ENCODE data around the gene SUCLG2.

SUCLG2 gene, protein sequence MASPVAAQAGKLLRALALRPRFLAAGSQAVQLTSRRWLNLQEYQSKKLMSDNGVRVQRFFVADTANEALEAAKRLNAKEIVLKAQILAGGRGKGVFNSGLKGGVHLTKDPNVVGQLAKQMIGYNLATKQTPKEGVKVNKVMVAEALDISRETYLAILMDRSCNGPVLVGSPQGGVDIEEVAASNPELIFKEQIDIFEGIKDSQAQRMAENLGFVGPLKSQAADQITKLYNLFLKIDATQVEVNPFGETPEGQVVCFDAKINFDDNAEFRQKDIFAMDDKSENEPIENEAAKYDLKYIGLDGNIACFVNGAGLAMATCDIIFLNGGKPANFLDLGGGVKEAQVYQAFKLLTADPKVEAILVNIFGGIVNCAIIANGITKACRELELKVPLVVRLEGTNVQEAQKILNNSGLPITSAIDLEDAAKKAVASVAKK

DNA sequence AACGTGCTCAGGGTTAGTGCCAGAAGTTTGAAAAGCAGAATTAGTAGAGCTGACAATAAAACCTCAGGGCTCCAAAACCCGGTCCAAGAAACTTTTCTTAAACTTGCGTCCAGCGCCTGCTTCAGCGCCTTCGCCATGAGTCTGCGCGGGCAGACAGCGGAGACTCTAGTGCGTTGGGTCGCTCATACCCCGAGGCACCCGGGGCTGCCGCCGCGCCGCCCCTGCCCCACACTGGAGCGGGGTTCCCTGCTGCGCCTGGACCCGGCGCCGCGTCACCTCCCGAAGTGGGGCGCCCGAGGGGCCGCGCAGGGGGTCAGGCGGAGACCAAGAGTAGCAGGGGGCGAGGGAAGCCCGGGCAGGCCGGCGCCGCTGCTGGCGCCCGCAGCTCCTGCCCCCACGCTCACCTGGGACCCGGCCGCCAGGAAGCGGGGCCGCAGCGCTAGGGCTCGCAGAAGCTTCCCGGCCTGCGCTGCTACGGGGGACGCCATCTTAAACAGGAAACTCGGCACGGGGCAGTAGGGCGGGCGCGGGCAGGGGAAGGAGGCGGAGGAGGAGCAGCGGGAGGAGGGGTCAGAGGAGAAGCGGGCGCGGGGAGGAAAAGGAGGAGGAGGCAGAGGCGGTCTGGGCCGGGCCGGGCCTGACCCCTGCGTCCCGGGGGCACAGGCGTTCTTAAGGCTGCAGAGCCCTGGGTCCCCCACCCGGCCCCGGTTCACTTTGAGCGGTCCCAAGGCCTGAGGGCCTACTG lies at the start of gene SUCLG2:
SUCLG2 (minus strand) TSS at position 514 of the 745 bp plus-strand sequence; CDS start at position 488, 26 bp downstream.
- no peak for DNase-seq

DNA sequence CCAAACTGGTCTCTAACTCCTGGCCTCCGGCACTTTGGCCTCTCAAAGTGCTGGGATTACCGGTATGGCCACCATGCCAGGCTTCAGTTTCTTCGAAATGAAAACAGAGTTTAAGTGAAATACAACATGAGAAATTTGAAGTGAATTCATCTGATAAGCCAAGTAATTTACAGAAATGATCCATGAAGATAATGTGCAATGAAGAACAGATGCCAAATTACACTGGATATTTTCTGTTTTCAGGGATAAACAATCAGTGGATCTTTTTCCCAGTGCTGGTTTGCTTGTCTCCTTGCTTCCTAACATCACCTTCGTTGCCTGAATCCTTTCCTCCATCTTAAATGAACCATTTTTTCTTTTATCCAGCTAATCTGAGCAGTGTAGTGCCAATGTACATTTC lies 46.2 kb upstream of the SUCLG2 start:
- DNase-seq: no peak

DNA sequence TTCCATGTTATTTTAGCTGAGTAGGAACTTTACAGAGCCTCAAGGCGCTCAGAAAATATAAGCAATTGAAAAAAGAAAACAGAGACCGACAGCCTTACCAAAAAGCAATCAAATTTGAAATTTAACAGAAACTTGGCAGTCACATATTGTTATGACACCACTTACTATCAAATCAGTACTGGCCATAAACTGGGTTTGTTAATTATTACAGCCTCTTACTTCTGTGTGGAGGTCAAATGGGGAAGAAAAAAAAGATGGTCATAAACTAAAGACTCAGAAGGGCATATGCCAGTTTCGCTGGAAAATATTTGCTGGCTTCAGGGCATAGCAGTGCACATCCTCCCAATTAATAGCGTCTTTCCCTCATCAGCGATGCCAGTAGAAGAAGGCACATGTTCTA lies 45.5 kb upstream of the SUCLG2 start:
- no peak for DNase-seq

DNA sequence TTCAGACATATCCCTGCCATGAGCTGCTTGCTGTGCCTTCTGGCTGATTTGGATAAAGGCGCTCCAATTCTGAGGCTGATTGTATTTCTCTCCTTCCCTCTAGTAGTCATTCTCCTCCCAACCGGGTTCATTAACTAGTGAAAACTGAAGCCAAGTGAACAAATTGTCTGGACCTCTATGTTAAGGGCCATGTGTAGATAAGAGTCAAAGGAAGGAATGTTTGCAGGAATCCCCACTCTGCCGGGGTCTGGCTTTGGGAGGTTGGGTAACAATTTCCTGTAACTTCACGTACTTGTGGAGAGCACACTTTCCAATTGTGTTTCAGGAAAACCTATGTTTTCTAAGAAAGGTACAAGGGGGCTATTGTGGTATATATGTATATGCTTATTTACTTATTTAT lies 38.2 kb upstream of the SUCLG2 start:
- DNase-seq: no peak

DNA sequence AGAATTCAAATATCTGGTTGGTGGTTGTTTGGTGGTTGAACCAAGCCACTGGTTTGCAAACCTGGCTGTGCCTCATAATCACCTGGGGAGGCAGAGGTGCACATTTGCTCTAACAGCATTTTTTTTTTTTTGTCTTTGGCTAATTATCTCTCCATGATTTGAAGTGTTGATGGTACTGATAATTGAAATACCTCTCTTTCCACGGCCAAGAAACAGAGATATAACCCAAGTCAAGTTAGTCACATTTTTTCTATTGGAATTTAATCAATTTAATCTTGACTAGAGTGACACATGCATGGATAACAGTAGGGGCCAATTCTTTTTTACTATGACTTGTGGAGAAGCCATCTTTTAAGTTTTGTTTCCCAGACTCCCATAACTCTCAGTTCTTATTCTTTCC lies 37.5 kb upstream of the SUCLG2 start:
- DNase-seq: no peak

DNA sequence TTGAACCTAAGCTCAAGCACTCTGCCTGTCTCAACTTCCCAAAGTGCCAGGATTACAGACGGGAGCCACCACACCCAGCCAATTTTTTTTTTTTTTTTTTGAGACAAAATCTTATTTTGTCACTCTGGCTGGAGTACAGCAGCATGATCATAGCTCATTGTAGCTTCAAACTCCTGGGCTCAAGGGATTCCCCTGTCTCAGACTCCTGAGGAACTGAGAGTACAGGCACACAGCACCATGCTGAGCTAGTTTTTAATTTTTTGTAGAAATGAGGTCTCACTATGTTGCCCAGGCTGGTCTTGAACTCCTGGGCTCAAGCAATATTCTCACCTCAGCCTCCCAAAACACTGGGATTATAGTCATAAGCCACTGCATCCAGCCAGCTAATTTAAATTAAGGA lies 36.8 kb upstream of the SUCLG2 start:
- DNase-seq: no peak

DNA sequence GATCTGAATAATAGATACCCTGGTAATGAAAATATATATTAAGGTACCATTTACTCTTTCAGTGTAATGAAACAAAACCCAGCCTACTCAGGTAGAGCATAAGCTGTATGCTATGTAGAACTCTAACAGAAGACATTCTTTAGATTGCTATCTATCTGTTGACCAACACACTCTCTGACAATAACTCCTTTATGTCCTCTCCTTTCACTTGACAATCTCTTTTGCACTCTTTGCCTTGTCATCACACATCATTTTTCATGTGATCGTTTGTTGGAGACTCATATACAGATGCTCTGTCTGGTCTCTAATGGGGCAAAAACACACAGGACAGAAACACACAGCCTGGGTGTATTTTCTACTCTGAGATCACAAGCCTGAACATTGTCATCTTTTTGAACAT lies 35.4 kb upstream of the SUCLG2 start:
- no peak for DNase-seq

DNA sequence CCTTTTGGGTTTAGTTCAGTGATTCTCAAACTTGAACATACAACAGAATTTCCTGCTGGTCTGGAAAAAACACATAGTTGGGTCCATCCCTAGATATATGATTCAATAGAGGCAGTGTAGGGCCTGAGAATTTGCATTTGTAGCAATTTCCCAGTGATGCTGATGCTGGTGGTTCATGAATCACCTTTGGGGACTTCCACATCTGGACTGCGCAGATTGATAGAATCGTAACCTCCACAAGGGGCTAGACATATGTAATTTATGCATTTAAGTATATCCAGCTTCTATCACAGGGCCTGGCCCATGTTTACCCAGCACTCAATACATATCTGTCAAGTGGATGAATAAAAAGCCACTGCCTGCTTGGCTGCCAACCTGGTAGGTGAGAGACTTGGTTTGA lies 33.8 kb upstream of the SUCLG2 start:
- no peak for DNase-seq

DNA sequence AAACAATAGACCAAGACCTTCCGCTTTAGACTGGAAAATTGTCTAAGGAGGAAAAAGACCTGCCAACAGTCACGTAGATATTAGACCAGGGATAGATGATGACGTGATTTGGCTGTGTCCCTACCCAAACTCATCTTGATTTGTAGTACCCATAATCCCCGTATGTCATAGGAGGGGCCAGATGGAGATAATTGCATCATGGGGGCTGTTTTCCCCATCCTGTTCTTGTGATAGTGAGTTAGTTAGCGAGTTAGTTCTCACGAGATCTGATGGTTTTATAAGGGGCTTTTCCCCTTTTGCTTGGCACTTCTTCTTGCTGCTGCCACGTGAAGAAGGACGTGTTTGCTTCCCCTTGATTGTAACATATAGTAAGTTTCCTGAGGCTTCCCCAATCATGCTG lies 31.7 kb upstream of the SUCLG2 start:
- DNase-seq: no peak

DNA sequence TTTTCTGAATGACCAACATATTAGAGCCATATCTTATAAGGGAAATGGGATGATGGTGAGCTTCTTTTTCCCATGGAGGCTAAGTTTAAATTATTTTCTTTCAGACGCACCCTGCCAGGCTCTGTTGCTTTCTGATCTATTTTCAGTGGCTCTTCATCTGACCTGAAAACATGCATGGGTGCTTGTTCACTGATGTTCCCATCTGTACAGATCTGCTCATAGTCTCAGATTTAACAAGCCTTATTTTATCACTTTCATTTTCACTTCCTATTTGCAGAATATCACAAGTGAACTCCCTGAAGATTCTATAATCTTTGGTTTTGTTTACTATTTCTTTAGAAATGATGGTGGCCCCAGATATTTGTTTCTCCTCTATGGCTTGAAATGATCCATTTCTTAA lies 31.1 kb upstream of the SUCLG2 start:
- no peak for DNase-seq

DNA sequence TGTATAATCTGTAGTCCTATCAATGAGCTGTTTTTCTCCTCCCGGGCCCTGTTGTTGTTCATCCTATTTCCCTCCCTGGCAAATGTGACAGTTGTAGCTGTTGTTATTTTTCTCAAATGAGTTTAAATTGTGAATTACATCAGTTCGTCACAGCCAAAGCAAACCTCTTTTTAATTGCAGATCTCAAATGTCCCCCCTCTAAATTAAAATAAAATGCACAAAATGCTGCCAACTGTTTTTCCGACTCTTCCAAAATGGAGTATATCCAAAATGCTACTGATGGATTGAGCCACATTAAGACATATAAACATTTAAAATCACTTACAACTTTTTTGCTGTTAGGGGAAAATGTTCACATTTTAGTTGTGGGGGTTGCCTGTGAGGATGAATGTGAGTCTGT lies 29.8 kb upstream of the SUCLG2 start:
- DNase-seq: no peak

DNA sequence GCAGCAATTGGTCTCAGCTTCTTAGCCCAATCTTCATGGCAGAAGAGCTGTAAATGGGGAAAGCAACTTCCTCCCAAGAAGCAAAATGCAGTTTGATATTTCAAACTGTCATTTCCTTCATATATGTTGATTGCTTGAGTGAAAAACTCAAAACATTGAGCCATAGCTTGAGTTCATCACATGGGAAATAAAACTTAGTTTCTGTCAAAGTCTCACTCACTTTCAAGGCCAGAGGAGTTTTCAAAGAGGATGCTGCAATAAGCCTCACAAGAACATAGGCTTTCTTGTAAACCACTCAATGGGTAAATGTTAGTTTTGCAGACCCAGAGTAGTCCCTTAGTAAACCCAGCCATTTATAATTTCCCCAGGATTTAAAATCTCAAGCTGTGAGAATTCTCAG lies 29.1 kb upstream of the SUCLG2 start:
- DNase-seq: no peak

DNA sequence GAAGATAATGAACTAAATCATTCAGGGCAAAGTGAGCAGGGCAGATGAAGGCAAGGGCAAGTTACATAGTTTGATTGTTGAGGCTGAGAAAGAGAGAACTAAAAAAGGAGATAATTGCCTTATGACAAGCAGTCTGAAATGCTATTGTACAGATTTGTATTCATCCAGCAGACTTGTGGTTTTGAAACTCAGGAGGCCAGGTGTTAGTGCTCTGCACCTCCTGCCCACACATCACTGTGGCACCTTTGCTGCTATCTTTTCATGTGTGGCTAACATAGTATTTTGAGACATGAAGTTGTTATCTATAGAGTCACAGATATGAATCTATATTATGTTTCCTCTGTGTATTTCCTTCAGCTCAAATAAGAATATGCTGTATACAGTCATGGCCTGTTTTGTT lies 24.3 kb upstream of the SUCLG2 start:
- no peak for DNase-seq

DNA sequence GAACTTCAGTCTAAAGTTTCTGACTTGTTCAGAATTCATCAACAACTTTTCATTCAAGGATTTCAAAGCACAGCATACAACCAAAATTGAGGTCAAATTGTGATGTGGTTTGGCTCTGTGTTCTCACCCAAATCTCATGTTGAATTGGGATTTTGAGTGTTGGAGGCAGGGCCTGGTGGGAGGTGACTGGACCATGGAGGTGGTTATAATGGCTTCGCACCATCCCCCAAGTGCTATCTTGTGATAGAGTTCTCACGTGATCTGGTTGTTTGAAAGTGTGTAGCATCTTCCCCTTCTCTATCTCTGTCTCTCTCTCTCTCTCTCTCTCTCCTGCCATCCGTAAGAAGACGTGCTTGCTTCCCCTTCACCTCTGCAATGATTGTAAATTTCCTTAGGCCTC lies 19.6 kb upstream of the SUCLG2 start:
- no peak for DNase-seq

DNA sequence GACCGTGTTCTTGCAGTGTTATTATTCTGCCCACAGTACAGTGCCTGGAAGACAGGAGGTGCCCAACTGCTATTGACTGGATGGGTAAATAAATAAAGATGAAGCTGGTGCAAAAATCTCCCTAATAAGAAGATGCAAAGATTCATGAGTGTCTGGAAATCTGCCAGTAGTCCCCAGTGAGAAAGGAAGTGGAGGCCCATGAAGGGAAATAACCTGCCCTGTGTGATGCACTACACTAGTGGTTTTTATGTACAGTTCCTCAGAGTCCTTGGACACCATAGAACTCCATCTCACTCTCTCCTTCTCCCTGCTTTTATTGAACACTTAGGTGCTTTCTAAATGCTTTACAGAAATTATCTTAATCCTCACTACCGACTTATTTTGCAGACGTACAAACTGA lies 8.3 kb upstream of the SUCLG2 start:
- no peak for DNase-seq

DNA sequence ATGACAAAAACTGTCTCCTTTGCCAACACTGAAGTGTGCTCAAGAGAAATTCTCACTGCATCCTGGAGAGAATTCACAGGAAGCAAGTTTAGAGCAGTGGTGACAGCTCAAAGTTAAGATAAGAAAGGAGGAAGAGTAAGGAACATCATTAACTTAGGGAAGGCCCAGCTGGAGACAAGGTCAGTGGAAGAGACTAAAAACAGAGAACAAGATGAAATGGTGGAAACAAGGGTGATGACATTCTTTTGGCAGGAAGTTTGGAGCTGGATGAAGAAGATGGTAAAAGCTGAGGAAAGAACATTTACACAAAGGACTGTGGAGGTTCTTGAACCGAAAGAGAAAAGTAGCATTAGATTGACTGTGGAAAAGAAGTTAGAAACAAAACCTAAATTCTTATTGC lies 6.7 kb upstream of the SUCLG2 start:
- DNase-seq: no peak

DNA sequence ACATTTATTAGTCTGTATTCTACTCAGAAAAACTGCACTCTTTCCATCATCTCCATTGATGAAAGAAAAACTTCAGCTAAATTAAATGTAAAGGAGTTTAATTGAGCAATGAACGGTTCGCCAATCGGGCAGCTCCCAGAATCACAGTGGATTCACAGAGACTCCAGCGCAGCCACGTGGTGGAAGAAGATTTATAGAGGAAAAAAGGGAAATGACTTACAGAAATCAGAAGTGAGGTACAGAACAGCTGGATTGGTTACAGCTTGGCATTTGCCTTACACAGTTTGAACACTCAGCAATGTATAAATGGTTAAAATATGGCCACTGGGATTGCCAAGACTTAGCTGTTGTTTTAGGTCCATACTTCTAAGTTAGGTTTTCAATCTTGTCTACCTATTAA lies 2.8 kb upstream of the SUCLG2 start:
- no peak for DNase-seq

DNA sequence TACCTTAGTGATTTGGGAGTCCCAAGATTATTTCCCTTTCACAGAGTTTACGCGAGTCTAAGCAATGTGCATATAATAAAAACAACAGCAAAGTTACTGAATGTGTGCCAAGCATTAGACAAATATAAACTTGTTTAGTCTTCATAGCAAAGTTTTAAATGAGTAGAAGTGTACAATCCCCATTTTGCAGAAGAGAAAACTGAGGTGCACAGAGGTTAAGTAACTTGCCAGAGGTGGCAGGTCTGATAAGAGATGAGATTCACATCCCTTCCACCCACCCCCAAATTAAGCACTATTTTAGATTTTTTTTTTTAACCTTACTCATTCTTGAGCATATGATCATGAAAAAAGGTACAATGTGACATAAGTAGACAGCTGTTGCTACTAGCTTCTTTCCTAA lies 2.2 kb upstream of the SUCLG2 start:
- no peak for DNase-seq

DNA sequence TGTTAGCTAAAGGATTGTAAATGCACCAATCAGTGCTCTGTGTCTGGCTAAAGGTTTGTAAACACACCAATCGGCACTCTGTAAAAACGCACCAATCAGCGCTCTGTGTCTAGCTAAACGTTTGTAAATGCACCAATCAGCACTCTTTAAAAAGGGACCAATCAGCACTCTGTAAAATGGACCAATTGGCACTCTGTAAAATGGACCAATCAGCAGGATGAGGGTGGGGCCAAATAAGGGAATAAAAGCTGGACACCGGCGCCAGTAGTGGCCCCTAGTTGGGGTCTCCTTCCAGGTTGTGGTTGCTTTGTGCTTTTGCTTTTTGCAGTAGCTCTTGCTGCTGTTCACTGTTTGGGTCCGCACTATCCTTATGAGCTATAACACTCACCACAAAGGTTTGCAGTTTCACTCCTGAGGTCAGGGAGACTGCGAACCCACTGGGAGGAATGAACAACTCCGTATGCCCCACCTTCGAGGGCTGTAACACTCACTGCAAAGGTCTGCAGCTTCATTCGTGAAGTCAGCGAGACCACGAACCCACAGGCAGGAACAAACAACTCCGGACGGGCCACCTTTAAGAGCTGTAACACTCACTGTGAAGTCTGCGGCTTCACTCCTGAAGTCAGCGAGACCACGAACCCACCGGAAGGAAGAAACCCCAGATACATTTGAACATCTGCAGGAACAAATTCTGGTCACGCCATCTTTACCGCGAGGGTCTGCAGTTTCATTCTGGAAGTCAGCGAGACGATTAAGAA lies 1.1 kb upstream of the SUCLG2 start:
- no peak for DNase-seq

DNA sequence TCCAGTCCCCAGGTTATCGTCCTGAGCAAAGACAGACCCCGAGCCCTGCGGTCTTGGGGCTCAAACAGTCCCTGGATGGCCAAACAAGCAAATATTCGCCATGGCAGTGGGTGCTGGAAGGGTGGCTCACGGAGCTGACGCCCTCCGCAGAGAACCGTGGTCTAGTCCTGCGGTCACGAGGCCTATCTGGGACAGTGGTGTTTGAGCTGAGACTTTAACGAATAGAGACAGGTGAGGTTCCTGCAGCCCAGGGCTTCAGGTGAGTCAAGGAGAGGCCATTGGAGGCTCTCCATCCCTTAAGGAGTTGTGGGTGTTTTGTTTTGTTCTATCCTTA lies 399 bp upstream of the SUCLG2 start:
- DNase-seq: no peak

DNA sequence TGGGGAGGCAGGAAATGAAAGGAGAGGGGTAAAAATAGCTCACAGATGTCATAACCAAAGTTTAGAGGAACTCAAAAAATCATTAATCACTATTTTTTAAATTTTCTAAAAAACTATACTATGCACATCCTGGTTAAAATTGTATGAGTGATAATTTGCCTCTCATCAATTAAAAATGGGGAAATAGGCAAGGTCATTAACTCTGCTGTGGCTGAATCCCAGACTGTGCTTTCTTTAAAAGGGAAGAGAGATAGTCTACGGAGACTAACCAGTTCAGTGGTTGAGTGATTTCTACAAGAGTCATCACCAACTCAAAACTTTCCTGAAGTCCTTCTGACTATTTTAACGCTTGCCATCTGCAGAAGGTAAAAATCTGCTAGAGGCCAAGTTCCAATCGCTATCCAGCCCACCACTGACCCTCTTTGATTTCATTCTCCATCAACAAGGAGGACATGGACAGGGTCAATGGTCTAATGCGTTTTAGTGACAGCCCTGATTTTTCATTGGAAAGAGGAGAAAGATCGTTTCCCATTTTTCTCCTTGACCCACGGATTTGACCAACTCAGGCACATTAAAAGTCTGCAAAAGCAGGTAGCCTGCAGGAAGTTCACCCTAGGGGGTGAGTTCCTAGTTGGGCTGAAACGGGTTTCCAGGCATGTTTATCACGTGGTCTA lies 850 bp downstream of the SUCLG2 start:
- no peak for DNase-seq

DNA sequence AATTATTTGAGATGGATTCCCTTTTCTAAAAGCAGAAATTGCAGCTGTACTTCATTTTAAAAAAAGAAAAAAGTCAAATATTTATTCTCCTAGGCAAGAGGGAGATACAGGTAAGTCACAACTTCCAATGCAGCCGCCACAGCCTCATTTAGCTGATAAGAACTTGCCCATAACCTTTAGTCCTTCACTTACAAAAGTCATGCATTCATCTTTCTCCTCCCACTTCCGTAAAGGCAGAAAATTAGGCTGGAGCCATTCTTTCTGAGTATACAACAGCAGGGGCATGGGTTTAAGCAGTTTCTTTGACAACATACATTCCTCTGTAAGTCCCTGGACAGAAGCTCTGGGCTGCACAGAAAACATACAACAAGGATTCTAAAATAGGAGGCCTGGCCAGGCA lies 4.3 kb downstream of the SUCLG2 start:
- DNase-seq: no peak

DNA sequence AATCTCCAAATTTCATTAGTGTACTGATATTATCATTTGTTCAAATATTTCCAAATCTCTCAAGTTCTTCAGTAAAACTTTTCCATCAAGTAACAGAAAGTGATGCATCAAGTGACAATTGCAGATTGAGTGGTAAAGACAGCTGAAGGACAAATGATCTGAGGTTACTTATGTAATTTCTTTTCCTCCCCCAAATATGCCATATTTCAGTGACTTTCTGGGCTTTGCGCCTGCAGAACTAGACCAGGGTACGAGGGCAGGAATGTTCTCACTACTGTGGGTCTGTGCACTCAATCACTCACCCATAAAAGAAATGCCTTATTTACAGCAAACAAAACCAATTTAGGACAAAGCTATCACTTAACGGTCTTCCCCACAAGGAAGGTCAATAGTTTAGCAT lies 4.7 kb downstream of the SUCLG2 start:
- DNase-seq: no peak
